Activated CD4-positive, alpha-beta T cell treated with anti-CD3 and anti-CD28 coated beads, Interleukin-10, Interleukin-2, amounts not matched to agents 100 ng/mL and 50 ng/mL, durations not matched to agents 16 hours and 8 hours (primary cell): ENCODE data around the gene CCDC86.

Source experiments
- DNase-seq: peaks from one replicate; pipeline ENCODE4 v3.0.0-alpha.2; 2020

Gene CCDC86

GRCh38 chr11:60831501-60832079, 10.3 kb upstream of the CCDC86 start:
- DNase-seq = peak; percentile 42

GRCh38 chr11:60834742-60835533, 7.0 kb upstream of the CCDC86 start:
- no peak for DNase-seq

- DNase-seq = no peak
Observed at GRCh38 chr11:60835534-60835846, 6.4 kb upstream of the CCDC86 start.

- no peak for DNase-seq
Observed at GRCh38 chr11:60836866-60837515, 4.9 kb upstream of the CCDC86 start.

- DNase-seq = no peak
Observed at GRCh38 chr11:60838132-60838531, 3.8 kb upstream of the CCDC86 start.

- DNase-seq = no peak
Observed at GRCh38 chr11:60840470-60841430, 1.2 kb upstream of the CCDC86 start.

GRCh38 chr11:60842668-60843600, 1.0 kb downstream of the CCDC86 start:
- DNase-seq = no peak

- DNase-seq = no peak
Observed at GRCh38 chr11:60844045-60844869, 2.3 kb downstream of the CCDC86 start.

- no peak for DNase-seq
Observed at GRCh38 chr11:60844870-60845221, 2.9 kb downstream of the CCDC86 start.

GRCh38 chr11:60845338-60845737, 3.4 kb downstream of the CCDC86 start:
- DNase-seq = no peak

GRCh38 chr11:60847281-60847680, 5.4 kb downstream of the CCDC86 start:
- no peak for DNase-seq

GRCh38 chr11:60847896-60848295, 6.0 kb downstream of the CCDC86 start:
- DNase-seq = no peak

- no peak for DNase-seq
Observed at GRCh38 chr11:60848714-60849151, 6.8 kb downstream of the CCDC86 start.

- DNase-seq = no peak
Observed at GRCh38 chr11:60849641-60850520, 8.0 kb downstream of the CCDC86 start.

GRCh38 chr11:60851327-60852104, 9.6 kb downstream of the CCDC86 start:
- DNase-seq = no peak

- DNase-seq = no peak
Observed at GRCh38 chr11:60852117-60852981, 10.4 kb downstream of the CCDC86 start.

- no peak for DNase-seq
Observed at GRCh38 chr11:60852982-60853950, 11.4 kb downstream of the CCDC86 start.
